ENCODE data around the gene PDZD2.

- TF ChIP-seq POLR2A (IDR thresholded peaks at IDR 0.05) (no peak), CTCF (IDR thresholded peaks at IDR 0.05) (no peak), POLR2AphosphoS5 (IDR thresholded peaks at IDR 0.05) (no peak)
Observed at GRCh38 chr5:31845361-31845760, 206.4 kb downstream of the PDZD2 start.

Data from sigmoid colon (tissue), 4 donors.